ENCODE results near the gene OR2V2. TPM values are rescaled to one million over a fixed set of nuclear protein-coding genes. Genes with fewer than 3 reads are reported as not detected.

OR2V2 gene
- polyA plus RNA-seq, 1 experiment = not detected

DNA sequence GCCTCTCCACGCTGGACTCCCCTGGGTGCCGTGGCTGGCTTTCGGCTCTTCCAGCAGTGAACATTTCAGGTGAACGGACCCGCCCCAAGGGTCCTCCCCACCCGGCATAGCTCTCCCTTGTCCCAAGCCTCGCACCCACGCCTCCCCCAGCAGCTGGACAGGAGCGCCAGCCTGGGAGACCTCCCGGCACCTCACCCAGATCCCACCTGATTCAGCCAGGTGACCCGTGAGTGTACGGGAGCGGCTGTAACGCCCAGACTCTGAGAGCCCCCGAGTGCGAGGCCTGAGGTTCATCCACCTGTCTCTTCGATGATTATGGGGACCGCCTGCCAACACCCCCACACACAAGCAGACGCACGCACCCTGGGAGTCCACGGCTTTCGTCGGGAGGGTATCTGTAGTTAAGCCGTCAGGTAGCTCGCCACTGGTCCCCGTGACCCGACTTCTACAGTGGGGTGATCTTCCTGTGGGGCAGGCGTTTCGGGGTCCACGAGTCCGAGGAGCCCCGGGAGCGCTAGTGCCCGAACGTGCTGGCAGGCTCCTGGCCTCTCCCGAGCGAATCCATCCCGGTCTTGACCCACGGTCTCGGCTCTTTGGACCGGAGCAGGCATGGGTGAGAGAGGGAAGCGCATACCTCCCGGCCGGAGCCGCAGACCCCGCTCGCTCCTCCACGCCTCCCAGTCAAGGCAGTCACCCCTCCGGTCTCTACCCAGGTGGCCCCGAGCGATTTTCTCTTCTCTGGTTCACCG is 42.8 kb downstream of the OR2V2 start:
- H3K9me3 ChIP-seq (ENCODE audit: control insufficient read depth, insufficient read depth, low read length) = no peaks in the 10 kb centered on the region; the same call in 1 of the 2 replicates
- POLR2A ChIA-PET = interaction anchor here (0.6 to 5.8 kb wide), 5 partner anchors 15 to 71 kb away, joined by 3 to 72 read pairs (median 5); partner anchors contain the start of genes RACK1, TRIM41, TRIM52 and TRIM7
- H3K4me3 ChIP-seq (ENCODE audit: low read depth, low read length) = peak overlapping the region; percentile 85
- DNase-seq (ENCODE audit: low read depth, low spot score) = no peak
- no peak overlapping the region for H3K27ac ChIP-seq (ENCODE audit: low read depth, low read length)
- CTCF ChIA-PET = interaction anchor here (0.7 to 1.9 kb wide), 2 partner anchors 27 to 32 kb away, joined by 3 to 4 read pairs; no protein-coding TSS in a partner anchor
- TF ChIP-seq, protein P1, sequence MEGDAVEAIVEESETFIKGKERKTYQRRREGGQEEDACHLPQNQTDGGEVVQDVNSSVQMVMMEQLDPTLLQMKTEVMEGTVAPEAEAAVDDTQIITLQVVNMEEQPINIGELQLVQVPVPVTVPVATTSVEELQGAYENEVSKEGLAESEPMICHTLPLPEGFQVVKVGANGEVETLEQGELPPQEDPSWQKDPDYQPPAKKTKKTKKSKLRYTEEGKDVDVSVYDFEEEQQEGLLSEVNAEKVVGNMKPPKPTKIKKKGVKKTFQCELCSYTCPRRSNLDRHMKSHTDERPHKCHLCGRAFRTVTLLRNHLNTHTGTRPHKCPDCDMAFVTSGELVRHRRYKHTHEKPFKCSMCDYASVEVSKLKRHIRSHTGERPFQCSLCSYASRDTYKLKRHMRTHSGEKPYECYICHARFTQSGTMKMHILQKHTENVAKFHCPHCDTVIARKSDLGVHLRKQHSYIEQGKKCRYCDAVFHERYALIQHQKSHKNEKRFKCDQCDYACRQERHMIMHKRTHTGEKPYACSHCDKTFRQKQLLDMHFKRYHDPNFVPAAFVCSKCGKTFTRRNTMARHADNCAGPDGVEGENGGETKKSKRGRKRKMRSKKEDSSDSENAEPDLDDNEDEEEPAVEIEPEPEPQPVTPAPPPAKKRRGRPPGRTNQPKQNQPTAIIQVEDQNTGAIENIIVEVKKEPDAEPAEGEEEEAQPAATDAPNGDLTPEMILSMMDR (IDR thresholded peaks at IDR 0.05; ENCODE audit: low read depth, low read length) = no peak
- no peaks in the 10 kb centered on the region for H3K27me3 ChIP-seq (ENCODE audit: control insufficient read depth, insufficient read depth, low read length)

DNA sequence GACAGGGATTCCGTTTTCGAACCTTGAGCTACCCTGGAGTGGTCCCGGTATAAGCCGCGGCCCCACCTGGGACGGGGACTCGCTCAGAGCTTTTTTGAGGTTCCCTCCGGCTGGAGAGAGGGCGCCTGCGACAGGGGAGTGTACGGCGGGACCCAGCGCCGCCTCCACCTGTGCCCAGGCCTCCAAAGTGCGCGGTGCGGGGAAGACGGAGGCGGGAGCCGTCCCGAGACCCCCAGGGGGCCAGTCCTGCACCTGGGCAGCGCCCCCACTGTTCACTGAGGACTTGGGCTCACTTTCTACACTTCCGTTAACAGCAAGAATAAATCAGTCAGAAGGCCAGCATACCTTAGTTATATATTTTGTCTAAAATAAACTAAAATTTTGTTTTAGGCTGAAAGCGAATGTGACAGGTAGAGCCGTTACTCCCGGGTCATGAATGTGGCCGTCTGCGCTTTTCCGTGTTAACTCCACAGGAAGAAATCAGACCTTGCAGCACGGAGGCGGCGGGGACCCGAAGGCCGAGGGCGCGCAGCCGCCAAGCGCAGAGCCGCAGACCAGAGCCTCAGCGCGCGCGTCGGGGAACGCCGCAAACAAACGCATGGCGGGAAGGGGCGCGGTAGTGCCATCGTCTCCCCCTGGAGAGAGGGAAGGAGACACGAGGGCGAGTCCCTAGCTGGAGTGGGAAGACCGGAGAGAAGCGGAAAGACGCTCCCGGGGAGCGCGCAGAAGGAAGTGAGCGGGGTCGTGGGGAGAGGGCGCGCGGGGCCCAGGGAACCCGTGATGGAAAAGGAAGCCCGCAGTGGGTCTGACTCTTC is 43.5 kb downstream of the OR2V2 start:
- CTCF ChIA-PET = interaction anchor here (1.1 to 2.6 kb wide), 4 partner anchors 14 to 33 kb away, joined by 3 to 8 read pairs (median 5); partner anchors contain the start of gene TRIM7
- H3K9me3 ChIP-seq (ENCODE audit: control insufficient read depth, insufficient read depth, low read length) = no peaks in the 10 kb centered on the region; the same call in 1 of the 2 replicates
- no peaks in the 10 kb centered on the region for H3K27me3 ChIP-seq (ENCODE audit: control insufficient read depth, insufficient read depth, low read length)
- DNase-seq (ENCODE audit: low read depth, low spot score) = no peak
- TF ChIP-seq, protein P1 (IDR thresholded peaks at IDR 0.05; ENCODE audit: low read depth, low read length) = 0 out of 2 replicates have a peak, but pooled peaks have one; percentile 14
- peak overlapping the region; percentile 85 for H3K4me3 ChIP-seq (ENCODE audit: low read depth, low read length)
- POLR2A ChIA-PET = interaction anchor here (0.7 to 5.8 kb wide), 10 partner anchors 11 to 71 kb away, joined by 3 to 72 read pairs (median 5); partner anchors contain the start of genes RACK1, TRIM41, TRIM52 and TRIM7
- peak overlapping the region; percentile 52 for H3K27ac ChIP-seq (ENCODE audit: low read depth, low read length)

DNA sequence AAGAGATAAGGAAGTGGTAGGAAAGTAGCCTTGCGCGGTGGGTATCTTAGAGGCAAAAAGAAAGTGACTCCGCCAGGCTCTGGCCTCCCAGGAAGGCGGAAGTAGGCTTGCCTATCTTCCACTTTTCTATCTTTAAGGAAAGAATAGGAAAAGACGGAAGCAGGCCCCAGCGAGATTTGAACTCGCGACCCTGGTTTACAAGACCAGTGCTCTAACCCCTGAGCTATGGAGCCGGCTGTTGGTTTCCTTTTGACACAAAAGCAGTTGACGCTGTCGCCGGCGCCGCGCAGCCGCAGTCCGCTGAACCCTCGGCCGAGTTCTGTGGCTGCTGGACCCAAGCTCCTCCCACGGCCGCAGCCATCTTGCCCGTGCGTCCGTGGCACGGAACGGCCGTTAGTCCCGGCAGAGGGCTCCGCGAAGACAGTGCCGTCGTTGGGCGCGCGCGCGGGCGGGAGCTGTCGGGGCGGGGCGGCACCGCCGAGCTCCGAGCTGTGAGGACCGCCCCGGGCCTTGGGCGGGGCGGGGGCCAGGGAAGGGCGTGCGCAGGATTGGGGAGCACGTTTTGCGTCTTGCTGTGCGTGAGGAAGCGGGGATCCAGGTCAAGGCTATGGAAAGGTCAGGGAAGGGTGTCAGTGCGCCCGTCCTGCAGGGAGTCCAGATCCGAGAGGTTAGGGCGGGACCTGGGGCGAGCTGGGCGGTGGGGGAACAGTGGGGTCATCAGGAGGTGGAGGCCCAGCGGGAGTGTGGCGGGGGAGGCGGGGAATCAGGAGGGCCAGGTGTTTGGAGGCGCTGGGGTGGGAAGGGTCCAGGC is 44.3 kb downstream of the OR2V2 start:
- TF ChIP-seq, protein P1 (IDR thresholded peaks at IDR 0.05; ENCODE audit: low read depth, low read length) = no peak
- H3K4me3 ChIP-seq (ENCODE audit: low read depth, low read length) = peak overlapping the region; percentile 90
- H3K9me3 ChIP-seq (ENCODE audit: control insufficient read depth, insufficient read depth, low read length) = no peaks in the 10 kb centered on the region; the same call in 1 of the 2 replicates
- POLR2A ChIA-PET = interaction anchor here (0.5 to 5.8 kb wide), 11 partner anchors 10 to 360 kb away, joined by 3 to 72 read pairs (median 4); partner anchors contain the start of genes RACK1, TRIM41, TRIM52 and TRIM7
- H3K27ac ChIP-seq (ENCODE audit: low read depth, low read length) = peak overlapping the region; percentile 52
- CTCF ChIA-PET = interaction anchor here (1.1 to 2.6 kb wide), 3 partner anchors 13 to 17 kb away, joined by 3 to 8 read pairs (median 6); partner anchors contain the start of gene TRIM7
- H3K27me3 ChIP-seq (ENCODE audit: control insufficient read depth, insufficient read depth, low read length) = no peaks in the 10 kb centered on the region
- DNase-seq (ENCODE audit: low read depth, low spot score) = peak; percentile 89

DNA sequence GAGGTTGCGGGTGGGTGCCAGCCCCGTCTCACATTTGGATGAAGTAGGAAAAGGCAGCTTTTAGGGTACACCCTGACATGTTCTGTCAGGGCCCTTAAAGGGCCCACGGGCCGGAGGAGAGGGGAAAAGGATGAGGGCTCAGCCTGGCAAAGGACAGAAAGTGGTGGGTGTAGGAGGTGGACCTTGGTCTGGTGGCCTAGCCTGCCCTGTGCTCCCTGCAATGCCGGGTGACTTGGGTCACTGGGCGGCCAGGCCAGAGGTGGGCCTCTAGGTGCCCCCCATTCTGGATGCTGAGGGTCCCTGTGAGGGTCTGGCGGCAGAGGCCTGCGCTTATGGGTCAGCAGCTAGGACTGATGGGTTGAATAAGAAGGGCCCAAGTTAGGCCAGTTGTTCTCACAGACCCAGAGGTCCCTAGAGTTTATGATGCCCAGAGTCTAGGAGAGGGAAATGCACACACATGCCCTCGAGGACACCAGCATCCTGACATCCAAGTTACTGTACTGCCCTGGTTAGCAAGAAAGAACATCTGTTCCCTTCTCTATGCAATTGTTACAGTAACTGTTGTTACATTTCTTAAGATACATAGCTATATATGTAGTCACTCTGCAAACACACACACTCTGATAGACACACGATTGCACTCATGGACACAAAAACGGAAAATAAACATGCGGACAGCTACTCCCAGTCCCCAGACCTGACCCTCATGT is 45.1 kb downstream of the OR2V2 start:
- Histone ChIP-seq H3K4me3 (ENCODE audit: low read depth, low read length) (peak overlapping the region; percentile 90), H3K27me3 (ENCODE audit: control insufficient read depth, insufficient read depth, low read length) (no peaks in the 10 kb centered on the region), H3K27ac (ENCODE audit: low read depth, low read length) (no peak overlapping the region), H3K9me3 (ENCODE audit: control insufficient read depth, insufficient read depth, low read length) (no peaks in the 10 kb centered on the region; the same call in 1 of the 2 replicates)
- ChIA-PET CTCF (interaction anchor here (1.1 to 2.6 kb wide), 4 partner anchors 8 to 16 kb away, joined by 3 to 8 read pairs (median 7); partner anchors contain the start of gene TRIM7), POLR2A (interaction anchor here (0.5 to 5.8 kb wide), 10 partner anchors 9 to 361 kb away, joined by 3 to 72 read pairs (median 4); partner anchors contain the start of genes TRIM41, TRIM52 and TRIM7)
- DNase-seq (ENCODE audit: low read depth, low spot score) = no peak
- TF ChIP-seq, protein P1 (IDR thresholded peaks at IDR 0.05; ENCODE audit: low read depth, low read length) = no peak

Measured in AG04450 (cell line).